HG03064 (cell line): ENCODE results near the gene GALR2.
"Not testable (repeated sequence)": the region's sequence is repeated elsewhere in the genome, so short reads cannot be mapped to it uniquely, and the experiment has no call there.

ENCODE experiments used
- ATAC-seq: cut with Tn5 transposase; IDR thresholded peaks from one replicate; pipeline ENCODE4 v1.9.1; 2021; ENCODE audit warnings: low read depth; ENCODE audit not compliant: unreplicated experiment

The GALR2 gene, protein sequence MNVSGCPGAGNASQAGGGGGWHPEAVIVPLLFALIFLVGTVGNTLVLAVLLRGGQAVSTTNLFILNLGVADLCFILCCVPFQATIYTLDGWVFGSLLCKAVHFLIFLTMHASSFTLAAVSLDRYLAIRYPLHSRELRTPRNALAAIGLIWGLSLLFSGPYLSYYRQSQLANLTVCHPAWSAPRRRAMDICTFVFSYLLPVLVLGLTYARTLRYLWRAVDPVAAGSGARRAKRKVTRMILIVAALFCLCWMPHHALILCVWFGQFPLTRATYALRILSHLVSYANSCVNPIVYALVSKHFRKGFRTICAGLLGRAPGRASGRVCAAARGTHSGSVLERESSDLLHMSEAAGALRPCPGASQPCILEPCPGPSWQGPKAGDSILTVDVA

GRCh38 chr17:76074390-76075363 lies at the start of gene GALR2:
TSS of gene GALR2 (plus strand) at chr17:76074781. CDS start at chr17:76074884, 103 bp downstream.
- no peak for ATAC-seq

DNA sequence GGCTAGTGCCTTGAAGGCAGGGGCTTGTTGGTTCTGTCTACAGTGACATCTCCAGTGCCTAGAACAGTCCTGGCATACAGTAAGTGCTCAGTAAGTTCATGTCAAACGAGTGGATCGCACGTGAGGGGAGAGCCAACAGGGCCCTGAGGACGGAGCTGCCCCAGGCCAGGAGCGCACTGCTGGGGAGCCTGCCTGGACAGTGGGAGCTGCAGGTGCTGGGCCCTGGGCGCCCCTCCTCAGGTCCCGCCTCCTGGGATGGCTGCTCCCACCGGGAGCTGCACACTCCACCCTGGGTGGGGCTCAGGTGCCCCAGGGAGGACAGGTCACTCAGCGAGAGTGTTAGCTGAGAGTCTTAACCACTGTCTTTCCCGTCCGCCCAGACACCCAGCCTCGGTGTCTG lies 49.3 kb upstream of the GALR2 start:
- ATAC-seq: no peak

- no peak for ATAC-seq
Observed at GRCh38 chr17:76026714-76027158, 47.8 kb upstream of the GALR2 start.

DNA sequence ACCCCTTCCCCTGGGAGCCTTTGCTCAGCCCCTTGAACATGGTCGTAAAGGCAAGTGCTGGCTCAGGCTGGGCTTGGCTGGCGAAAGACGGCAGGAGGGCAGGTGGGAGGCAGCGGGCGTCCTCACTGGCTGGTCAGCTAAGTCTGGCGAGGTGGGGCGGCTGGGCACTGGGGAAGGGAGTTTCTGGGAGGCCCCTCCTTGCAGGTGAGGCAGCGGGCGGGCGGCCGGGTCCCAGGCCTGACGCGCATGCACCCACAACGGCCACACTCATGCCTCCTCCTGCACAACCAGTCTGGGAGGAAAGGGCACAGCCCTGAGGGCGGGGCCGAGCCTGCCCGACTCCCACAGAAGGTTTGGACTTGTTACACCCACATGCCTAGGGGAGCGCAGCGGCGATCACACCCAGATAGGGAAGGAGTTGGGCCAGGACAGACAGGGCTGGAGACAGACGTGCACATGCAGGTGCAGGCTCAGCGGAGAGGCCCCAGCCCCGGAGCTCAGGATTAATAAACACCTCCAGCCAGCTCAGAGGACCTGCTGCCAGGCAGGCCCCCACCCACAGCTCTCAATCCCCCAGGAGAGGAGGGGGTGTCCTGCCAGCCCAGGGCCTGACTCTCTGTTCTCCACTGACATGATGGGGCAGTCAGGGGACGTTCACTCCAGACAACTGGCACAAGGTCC lies 47.3 kb upstream of the GALR2 start, which contains the start of gene EVPL:
TSS of gene EVPL (minus strand) at position 148 of the 681 bp plus-strand sequence. CDS start at position 40, 108 bp downstream.
- ATAC-seq: no peak

DNA sequence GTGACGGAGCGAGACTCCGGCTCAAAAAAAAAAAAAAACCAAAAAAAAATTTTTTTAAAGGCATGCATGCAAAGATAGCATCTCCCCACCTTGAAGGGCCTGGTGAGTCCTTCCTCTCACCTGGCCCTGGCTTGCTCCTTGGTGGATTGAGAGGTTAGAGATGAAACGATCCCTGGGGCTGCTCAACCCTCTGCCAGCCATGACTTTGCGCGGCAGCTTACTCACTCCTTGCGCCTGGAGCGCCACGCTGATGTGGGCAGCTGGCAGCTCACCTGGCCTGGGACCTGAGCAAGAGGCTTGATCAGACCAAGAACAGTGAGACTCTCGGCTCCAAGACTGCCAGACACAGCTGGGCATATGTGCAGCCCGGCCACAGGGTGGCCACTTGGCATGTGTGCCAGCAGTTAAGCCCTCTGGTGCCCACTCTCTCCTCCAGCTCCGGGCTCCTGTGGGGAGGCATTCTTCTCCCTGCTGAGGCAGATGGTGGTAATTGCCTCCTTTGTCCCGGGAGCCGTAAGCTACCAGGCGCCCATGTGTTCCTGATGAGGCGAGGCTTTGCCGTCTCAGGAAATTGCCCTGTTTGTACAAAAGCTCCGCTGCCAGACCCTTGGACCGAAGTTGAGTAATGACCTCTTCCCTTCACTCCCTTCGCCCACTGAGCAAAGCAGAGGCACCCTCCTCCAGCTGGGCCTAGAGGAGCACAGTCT lies 42.4 kb upstream of the GALR2 start:
- ATAC-seq: no peak

GRCh38 chr17:76032780-76033108 lies 41.8 kb upstream of the GALR2 start:
- no peak for ATAC-seq

DNA sequence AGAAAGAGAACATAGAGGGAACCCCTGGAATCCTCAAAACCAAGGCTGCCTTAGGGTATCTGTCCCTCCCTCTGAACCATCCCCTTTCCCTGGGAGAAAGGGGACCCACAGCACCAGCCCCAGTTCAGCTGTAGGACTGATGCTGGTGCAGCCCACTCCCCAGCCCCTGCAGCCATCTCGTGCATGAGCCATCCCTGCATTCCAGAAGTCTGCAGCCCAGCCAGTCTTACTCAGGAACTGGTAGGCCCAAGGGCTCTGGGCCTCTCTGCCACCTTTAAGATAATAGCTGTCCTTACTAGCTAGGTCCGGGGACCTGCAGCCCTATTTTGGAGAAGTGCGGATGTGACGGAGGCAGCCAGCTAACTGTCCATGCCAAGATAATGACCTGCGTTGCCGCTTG lies 41.4 kb upstream of the GALR2 start:
- ATAC-seq: no peak

DNA sequence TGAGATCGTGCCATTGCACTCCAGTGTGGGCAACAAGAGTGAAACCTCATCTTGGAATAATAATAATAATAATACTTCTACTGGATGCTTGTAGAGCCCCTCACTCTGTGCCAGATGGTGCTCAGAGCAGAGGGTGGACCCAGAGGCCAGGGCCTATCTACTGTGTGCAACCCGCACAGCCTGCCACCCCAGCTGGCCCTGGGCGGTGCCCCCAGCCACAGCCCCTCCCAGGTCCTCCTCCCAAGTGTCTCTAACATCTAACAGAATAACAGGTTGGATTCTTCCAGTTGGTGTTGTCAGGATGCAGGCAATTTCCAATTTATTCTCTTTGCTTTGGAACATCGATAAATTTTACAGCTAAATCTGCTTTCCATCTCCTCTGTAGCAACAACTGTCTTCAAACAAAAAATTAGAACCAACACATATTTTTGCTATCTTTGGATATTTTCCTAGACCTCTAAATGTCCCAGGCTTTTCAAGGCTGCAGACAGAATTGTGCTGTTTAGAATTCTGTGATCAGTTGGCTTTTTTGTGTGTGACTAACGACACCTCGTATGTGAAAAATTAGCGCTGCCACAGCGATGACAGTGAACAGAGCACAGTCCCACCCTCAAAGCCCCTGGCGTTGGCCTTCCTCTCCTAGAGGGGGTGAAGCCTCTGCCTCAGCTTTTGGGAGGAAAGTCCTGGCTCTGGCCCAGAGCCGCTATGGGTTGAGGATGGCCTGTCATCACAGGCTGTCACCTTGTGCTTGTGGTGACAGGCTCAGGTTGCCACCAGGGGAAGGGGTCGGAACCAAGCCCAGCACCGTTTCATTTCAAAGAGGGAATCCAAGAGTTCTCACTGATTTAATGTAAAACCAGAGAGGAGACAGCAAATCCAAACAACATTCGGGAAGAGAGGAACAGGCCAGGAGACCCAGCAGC lies 39.9 kb upstream of the GALR2 start:
- ATAC-seq: no peak

DNA sequence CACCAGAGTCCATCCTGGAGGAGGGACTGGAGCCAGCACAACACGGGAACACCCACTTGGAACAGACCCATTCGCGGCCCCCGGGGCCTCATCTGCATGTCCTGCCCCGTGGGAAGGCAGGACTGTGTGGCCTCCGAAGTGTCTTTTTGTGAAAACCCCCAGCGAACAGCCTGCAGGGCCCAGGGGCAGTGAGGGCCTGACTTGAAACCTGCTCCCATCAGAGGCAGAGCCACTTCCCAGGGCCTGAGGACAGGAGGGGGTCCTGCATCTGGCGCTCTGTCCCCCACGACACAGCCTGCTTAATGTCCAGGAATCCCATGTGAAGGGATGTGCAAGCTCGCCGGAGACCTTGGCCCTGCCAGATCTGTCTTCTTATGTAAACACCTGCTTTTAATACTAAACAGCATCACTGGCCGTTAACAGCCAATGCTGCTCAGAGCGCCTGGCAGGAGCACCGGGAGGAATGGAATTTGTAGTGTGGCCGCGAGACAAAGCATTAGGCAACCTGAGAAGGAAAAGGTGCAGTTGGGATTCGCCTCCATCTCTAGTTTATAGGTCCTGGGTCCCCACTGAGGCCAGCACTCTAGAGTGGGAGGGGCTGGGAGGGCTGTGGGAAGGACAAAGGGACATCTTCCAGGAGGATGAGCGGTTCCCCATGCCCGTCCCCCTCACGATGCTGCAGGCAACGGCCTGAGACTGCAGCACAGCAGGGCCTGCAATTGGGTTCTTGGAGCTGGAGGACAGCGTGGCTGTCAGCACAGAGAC lies 37.9 kb upstream of the GALR2 start:
- no peak for ATAC-seq

DNA sequence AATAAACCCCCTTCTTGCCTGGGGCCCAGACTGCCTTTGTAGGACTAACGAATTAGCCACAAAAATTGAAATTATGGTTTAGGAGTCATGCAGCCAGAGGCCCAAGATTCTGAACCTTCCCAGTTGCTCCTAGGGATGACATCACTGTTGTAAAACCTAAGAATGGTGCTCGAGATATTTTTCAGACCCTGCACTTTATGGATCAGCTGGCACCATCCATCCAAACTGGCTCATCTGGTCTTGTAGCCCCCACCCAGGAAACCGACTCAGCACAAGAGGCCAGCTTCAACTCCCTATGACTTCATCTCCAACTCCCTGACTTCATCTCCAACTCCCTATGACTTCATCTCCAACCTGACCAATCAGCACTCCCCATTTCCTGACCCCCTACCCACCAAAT lies 36.5 kb upstream of the GALR2 start:
- ATAC-seq: no peak

DNA sequence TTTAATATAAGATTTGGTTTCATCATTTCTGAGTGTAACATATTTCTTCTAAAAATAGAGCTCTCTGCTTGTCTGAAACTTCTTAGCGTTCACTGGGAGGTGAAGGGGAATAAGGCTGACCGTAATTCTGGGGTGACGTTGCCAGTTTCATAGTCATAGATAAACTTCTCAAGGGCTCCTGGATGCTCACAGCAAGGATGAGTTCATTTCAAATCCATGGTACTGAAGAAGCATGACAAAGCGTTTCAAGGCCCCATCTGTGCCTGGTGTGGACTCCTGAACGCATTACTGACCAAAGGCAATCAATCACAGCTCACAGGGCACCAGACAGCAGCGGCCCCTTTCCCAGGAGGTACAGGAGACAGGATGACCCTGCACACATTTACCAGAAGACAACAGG lies 35.5 kb upstream of the GALR2 start:
- no peak for ATAC-seq

GRCh38 chr17:76040376-76040775 lies 34.2 kb upstream of the GALR2 start:
- no peak for ATAC-seq

GRCh38 chr17:76042868-76043267 lies 31.7 kb upstream of the GALR2 start:
- not testable (repeated sequence) for ATAC-seq

DNA sequence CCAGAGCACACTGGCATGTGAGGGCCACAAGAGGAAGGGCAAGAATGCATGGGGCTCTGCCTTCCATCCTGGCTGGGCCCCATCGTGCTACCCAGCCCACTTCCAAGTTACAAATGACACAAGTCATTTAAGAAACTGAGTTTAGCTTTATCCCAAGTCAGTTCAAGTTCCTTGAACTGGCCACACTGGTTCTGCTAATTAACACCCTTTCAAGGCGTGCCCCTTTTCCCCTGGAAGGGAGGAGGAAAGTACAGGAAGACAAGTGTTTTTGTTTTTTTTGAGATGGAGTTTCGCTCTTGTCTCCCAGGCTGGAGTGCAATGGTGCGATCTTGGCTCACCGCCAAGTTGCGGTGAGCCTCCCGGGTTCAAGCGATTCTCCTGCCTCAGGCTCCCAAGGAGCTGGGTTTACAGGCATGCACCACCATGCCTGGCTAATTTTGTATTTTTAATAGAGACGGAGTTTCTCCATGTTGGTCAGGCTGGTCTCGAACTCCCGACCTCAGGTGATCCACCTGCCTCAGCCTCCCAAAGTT lies 30.0 kb upstream of the GALR2 start:
- not testable (repeated sequence) for ATAC-seq

DNA sequence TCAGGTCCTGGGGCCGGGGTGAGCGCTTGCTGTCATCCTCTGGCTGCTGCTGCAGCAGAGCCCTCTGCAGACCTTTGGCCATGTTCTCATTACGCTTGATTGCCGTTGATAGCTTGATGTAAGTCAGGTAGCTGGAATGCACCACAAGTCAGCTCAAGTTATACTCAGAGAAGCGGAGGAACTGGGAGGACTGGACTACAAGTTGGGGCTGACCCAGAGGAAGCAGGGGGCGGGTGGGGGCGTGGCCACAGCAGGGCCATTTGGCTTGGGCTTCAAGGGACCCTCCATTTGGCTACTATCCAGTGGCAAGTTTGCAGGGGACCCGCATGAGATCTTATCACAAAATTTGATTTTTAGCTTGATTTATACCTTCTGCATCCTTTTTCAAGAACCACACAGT lies 28.5 kb upstream of the GALR2 start:
- no peak for ATAC-seq

- ATAC-seq: no peak
Observed at GRCh38 chr17:76048025-76048605, 26.5 kb upstream of the GALR2 start.

- ATAC-seq: no peak
Observed at GRCh38 chr17:76048711-76049110, 25.9 kb upstream of the GALR2 start.

DNA sequence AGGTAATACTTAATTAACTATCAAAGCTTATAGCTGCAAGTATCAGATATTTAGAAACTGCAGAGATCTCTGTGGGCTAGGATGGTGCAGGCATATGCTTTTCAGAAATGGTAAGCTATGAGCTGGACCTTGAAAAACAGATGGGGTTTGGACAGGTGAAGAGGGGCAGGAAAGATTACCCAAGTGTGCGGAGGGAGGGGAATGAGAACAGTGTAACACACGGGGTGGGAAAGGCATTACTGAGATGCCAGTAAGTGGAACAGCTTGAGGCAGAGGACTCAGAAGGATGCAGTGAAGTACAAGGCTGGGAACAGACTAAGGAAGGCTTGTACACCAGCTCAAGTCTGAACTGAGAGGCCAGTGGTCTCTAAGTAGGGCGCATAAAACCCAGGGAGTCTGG lies 25.3 kb upstream of the GALR2 start:
- no peak for ATAC-seq
